Choroid plexus epithelial cell (primary cell): ENCODE results near the gene AKT1S1.
A peak's percentile ranks its signal among the peaks of the same experiment; 100 is the strongest.

Experiments
- DNase-seq: peaks from one replicate; pipeline ENCODE4 v3.0.0-alpha.2; 2010; ENCODE audit warnings: low read depth
- H3K4me3 ChIP-seq: 2 replicates; pipeline ENCODE4 v1.5.1; 2011; ENCODE audit warnings: low read depth, mild to moderate bottlenecking, control low read depth, low read length, moderate library complexity
- TF ChIP-seq, protein P1 (sequence below): conservative IDR thresholded peaks from 2 replicates; pipeline ENCODE4 v1.5.1; 2011; ENCODE audit warnings: low read depth, mild to moderate bottlenecking, control low read depth, inconsistent platforms, low read length, moderate library complexity

The AKT1S1 gene

DNA sequence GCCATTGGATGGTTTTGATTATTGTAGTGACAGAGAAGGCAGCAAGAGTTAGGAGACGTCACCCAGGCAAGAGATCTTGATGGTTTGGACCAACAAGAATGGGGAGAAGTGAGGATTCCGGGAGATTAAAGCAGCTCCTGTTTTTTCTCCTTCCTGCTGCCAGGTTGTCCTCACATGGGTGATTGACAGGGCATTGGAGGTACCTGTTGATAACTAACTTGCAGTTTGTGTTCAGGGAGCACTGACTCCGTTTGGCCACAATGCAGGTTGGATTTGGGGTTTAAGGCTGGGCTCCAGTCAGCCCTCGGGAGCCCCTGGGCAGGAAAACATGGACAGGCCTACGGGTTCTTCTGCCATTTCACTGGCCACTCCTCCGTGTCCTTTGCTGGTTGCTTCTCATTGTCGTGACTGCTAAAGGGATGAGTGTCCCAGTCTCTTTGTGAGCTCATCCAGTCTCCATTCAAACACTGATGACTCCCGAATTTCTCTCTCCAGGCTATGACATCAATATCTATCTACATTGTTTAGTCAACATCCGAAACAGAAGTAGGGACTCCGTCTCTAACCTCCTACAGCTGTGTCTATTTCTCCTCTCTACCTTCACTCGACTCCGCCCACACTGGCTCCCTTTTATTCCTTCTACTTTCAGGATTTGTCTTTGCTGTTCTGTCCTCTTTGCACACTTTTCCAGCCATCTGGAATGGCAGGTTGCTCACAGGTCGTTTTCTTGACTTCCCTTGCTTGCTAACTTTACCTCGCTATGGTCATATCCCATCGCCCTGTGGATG is 27.5 kb downstream of the AKT1S1 start:
- no peak for DNase-seq
- peak overlapping the region; percentile 93 for H3K4me3 ChIP-seq

DNA sequence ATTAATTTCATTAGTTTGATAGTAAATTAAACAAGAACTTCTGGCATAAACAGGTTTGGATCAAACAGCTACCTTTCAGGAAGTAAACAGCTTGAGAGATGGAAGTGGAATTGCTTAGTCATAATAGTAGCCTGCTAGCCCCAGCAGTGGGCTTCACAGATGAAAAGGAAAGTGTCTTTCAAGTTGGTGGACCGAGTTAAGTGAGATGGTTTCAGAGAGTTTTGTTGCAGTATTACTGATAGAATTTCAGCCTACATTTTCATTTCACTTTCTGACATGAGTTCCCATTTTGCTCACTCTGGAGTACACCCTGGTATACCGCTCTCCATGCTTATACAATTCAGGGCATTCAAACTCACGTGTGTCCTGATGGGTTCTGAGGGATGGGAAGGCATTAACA is 28.2 kb downstream of the AKT1S1 start:
- TF ChIP-seq, protein P1, sequence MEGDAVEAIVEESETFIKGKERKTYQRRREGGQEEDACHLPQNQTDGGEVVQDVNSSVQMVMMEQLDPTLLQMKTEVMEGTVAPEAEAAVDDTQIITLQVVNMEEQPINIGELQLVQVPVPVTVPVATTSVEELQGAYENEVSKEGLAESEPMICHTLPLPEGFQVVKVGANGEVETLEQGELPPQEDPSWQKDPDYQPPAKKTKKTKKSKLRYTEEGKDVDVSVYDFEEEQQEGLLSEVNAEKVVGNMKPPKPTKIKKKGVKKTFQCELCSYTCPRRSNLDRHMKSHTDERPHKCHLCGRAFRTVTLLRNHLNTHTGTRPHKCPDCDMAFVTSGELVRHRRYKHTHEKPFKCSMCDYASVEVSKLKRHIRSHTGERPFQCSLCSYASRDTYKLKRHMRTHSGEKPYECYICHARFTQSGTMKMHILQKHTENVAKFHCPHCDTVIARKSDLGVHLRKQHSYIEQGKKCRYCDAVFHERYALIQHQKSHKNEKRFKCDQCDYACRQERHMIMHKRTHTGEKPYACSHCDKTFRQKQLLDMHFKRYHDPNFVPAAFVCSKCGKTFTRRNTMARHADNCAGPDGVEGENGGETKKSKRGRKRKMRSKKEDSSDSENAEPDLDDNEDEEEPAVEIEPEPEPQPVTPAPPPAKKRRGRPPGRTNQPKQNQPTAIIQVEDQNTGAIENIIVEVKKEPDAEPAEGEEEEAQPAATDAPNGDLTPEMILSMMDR = no peak
- DNase-seq = no peak
- no peak overlapping the region for H3K4me3 ChIP-seq

More for the DNA sequence above, 27.5 kb downstream of the AKT1S1 start:
- TF ChIP-seq, protein P1 = no peak

DNA sequence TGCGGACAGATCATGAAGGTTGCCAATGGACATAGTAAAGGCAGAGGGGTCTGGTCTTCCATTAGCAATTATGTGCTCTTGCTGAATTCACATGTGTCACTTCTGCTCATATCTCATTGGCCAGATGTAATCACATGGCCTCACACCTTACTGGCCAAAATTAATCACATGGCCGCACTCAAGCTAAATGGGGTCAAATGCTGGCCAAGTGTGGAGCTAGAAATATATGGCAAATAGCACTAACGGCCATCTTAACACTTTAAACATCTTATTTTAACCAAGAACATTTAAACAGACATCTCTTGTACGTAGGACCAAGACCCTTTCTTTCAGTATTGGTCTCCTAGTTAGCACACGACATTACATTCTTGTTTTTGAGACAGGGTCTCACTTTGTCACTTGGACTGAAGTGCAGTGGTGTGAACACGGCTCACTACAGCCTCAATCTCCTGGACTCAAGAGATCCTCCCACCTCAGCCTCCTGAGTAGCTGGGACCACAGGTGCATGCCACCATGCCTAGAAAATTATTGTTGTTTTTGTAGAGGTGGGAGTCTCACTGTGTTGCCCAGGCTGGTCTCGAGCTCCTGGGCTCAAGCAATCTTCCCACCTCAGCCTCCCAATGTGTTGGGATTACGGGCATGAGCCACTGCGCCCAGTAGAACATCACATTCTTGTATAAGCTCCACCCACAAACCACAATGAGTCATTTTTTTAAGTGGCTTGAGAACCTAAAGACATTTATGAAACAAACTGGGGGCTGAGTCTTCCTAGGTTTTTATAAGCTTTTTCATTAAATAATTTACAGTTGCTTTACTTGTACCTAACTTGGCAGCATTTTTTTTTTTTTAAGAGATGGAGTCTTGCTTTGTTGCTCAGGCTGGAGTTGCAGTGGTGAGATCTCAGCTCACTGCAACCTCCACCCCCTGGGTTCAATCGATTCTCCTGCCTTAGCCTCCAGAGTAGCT is 29.1 kb downstream of the AKT1S1 start:
- TF ChIP-seq, protein P1 = no peak
- DNase-seq = peak; percentile 93
- no peak overlapping the region for H3K4me3 ChIP-seq

DNA sequence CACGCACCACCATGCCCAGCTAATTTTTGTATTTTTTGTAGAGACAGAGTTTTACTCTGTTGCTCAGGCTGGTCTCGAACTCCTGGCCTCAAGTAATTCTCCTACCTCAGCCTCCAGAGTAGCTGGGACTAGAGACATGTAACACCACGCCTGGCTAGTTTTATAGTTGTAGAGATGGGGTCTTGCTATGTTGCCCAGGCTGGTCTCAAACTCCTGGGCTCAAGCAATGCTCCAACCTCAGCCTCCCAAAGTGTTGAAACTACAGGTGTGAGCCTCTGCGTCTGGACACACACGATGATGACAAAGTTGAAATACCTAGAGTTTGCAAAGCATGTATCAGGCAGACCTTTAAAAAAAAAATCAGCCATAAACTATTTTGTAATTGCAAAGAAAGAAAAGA is 30.7 kb downstream of the AKT1S1 start:
- DNase-seq = no peak
- TF ChIP-seq, protein P1 = no peak
- H3K4me3 ChIP-seq = no peak overlapping the region

DNA sequence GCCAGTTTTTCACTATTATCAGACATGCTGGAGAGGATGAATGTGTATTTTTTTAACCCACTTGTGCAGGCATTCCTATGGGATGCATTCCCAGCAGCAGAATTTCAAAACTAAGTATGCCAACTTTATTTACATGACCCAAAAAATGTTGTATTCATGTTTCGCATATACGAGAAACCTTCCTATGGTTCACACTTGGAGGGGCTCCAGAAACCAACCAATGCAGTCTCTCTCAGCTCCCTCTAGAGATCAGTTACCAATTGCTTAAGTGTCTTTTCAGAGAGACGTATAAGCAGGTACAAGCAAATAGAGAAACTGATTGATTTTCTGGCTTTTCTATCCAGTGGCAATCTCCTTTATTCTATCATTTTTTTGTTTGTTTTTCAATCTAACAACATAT is 31.7 kb downstream of the AKT1S1 start:
- no peak overlapping the region for H3K4me3 ChIP-seq
- DNase-seq = peak; percentile 59
- TF ChIP-seq, protein P1 = peak; percentile 44

DNA sequence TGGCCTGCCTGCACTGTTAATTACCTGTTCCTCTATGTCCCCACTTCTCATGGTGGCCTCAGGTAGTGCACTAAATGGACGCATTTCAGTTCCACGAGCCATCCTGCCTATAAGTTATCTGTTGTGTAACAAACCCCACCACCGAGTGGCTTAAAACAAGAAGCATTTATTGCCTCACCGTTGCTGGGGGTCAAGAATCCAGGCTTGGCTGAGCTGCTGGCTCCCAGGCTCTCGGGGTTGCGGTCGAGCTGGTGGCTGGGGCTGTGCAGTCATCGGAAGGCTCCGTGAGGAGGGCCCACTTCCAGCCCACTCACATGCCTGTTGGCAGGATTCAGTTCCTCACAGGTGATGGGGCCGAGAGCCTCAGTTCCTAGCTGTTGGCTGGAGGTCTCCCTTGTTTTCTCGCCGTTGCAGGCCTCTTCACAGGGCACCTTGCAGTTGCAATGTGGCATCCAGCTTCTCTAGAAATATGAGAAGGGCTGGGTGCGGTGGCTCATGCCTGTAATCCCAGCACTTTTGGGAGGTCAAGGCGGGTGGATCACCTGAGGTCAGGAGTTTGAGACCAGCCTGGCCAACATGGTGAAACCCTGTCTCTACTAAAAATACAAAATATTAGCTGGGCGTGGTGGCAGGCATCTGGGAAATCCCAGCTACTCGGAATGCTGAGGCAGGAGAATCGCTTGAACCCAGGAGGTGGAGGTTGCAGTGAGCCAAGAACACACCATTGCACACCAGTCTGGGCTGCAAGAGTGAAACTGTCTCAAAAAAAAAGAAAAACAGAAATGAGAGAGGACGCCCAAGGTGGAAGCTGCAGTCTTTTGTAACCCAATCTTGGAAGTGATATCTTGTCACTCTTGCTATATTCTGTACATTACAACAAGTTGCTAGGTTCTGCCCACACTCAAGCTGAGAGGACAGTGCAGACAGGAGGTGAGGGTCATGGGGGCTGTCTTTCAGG is 32.7 kb downstream of the AKT1S1 start:
- TF ChIP-seq, protein P1 = no peak
- H3K4me3 ChIP-seq = no peak overlapping the region
- no peak for DNase-seq
